ENCODE results near the gene NEBL. TPM values are rescaled to one million over a fixed set of nuclear protein-coding genes. Genes with fewer than 3 reads are reported as not detected.

Gene NEBL
- total and polyA plus RNA-seq, 2 experiments from 2014 or later: 2.3 to 11.4 TPM

GRCh38 chr10:20797290-20797689 lies 99.8 kb downstream of the NEBL start:
- Histone ChIP-seq H3F3A (replicated peaks; ENCODE audit: low read depth) (no peaks in the 10 kb centered on the region), H3K4me1 (ENCODE audit: insufficient read depth) (no peaks in the 10 kb centered on the region), H4K20me1 (replicated peaks; ENCODE audit: insufficient read depth) (no peaks in the 10 kb centered on the region), H3K9me2 (ENCODE audit: insufficient read depth) (no peaks in the 10 kb centered on the region), H3K27me3 (ENCODE audit: insufficient read depth) (no peaks in the 10 kb centered on the region), H3K4me2 (no peak overlapping the region), H3K36me3 (ENCODE audit: insufficient read depth) (no peaks in the 10 kb centered on the region), H2AFZ (no peak overlapping the region), H3K79me2 (replicated peaks; ENCODE audit: insufficient read depth) (no peaks in the 10 kb centered on the region), H3K4me3 (no peak overlapping the region), H3K27ac (ENCODE audit: low read depth) (no peak overlapping the region)
- no peak for DNase-seq (ENCODE audit: low spot score)
- H3K27ac Mint-ChIP-seq: no peak overlapping the region
- no peaks in the 10 kb centered on the region for H3K9me3 Mint-ChIP-seq
- H3K27me3 Mint-ChIP-seq (ENCODE audit: insufficient read depth, low read depth, poor library complexity): no peaks in the 10 kb centered on the region
- ATAC-seq: no peak
- no peaks in the 10 kb centered on the region for H3K4me1 Mint-ChIP-seq
- H3K4me3 Mint-ChIP-seq: no peak overlapping the region
- no peak for TF ChIP-seq JUNB (IDR thresholded peaks at IDR 0.05; ENCODE audit: unreplicated experiment)
- TF ChIP-seq ZNF462 (CRISPR knock-in tag; IDR thresholded peaks at IDR 0.05): no peak
- TF ChIP-seq EZH2phosphoT487 (IDR thresholded peaks at IDR 0.05; ENCODE audit: unreplicated experiment): no peak
- no peak for TF ChIP-seq CTCF (conservative IDR thresholded peaks at IDR 0.05; ENCODE audit: low read depth in 2 of 2)
- TF ChIP-seq STAT1 (IDR thresholded peaks at IDR 0.05; ENCODE audit: unreplicated experiment): no peak
- TF ChIP-seq POLR2AphosphoS5 (IDR thresholded peaks at IDR 0.05; ENCODE audit: low read depth): no peak
- TF ChIP-seq ZNF331 (CRISPR knock-in tag; IDR thresholded peaks at IDR 0.05; ENCODE audit: low read depth): no peak
- TF ChIP-seq REST (IDR thresholded peaks at IDR 0.05; ENCODE audit: unreplicated experiment): no peak
- TF ChIP-seq ETS1 (IDR thresholded peaks at IDR 0.05): no peak
- no peak for TF ChIP-seq ZNF114 (CRISPR knock-in tag; IDR thresholded peaks at IDR 0.05)
- TF ChIP-seq EZH2 (IDR thresholded peaks at IDR 0.05; ENCODE audit: low read depth, unreplicated experiment): no peak
- TF ChIP-seq CREB1 (CRISPR knock-in tag; IDR thresholded peaks at IDR 0.05; ENCODE audit: low read depth): no peak
- TF ChIP-seq NANOG (IDR thresholded peaks at IDR 0.05; ENCODE audit: borderline replicate concordance): no peak
- H3K36me3 Mint-ChIP-seq (ENCODE audit: low read depth): no peaks in the 10 kb centered on the region

All from GM23338 (cell line).